DOHH2 (cell line): Measurements from ENCODE around the gene TPRG1L.

Experiments
- EZH2phosphoT487 ChIP-seq: fragments of 200-600 bp; sonication (generic); IDR thresholded peaks from 2 replicates; pipeline ENCODE4 v1.6.1; 2017; ENCODE audit warnings: borderline replicate concordance, mild to moderate bottlenecking, antibody characterized with exemption, low read length, moderate library complexity, mixed read lengths
- TF ChIP-seq, protein P1 (sequence below): fragments of 200-600 bp; sonication (generic); IDR thresholded peaks from one replicate; pipeline ENCODE4 v1.5.1; 2014; ENCODE audit warnings: antibody characterized with exemption, mild to moderate bottlenecking, low read depth, low read length; ENCODE audit not compliant: poor library complexity, severe bottlenecking

DNA sequence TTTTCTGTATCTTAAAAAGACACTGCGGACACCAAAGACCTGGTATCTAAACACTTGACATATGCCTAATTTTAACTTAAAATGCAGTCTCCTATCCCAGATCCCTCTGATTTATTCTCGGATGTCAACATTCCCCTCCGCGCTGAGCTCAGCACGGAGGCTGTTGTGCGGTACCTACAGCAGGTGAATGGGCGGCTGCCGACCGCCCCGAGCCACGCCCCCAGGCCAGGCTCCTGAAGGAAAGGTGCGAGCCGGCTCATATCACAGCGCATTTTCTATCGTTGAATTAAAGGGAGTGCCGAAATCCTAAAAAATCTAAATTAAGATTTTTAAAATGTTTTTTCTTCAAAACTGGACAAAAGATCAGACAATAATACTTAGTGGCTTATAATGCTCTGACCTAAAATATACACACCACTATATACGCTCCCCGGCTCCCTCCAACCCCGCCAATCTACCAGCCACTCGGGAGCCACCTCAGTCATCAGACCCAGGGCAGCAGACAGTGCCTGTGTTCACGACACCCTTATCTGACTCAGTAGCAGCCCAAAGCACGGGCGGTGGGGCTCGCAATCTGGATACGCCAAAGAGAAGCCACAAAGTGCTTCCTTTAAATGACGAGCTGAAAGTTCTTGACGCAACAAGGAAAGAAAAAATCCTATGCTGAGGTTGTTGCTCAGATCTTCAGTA, 21.0 kb downstream of the TPRG1L start:
- TF ChIP-seq, protein P1, sequence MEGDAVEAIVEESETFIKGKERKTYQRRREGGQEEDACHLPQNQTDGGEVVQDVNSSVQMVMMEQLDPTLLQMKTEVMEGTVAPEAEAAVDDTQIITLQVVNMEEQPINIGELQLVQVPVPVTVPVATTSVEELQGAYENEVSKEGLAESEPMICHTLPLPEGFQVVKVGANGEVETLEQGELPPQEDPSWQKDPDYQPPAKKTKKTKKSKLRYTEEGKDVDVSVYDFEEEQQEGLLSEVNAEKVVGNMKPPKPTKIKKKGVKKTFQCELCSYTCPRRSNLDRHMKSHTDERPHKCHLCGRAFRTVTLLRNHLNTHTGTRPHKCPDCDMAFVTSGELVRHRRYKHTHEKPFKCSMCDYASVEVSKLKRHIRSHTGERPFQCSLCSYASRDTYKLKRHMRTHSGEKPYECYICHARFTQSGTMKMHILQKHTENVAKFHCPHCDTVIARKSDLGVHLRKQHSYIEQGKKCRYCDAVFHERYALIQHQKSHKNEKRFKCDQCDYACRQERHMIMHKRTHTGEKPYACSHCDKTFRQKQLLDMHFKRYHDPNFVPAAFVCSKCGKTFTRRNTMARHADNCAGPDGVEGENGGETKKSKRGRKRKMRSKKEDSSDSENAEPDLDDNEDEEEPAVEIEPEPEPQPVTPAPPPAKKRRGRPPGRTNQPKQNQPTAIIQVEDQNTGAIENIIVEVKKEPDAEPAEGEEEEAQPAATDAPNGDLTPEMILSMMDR = no peak
- TF ChIP-seq EZH2phosphoT487 = no peak
